Neural progenitor cell (in vitro differentiated cells): ENCODE measurements around the gene BCKDHB. TPM values are rescaled to one million over a fixed set of nuclear protein-coding genes. Genes with fewer than 3 reads are reported as not detected.

Experiments used
- DNase-seq: peaks from one replicate; pipeline ENCODE4 v3.0.0-alpha.2; 2016; ENCODE audit warnings: low spot score
- H2AFZ ChIP-seq: fragments of 200-600 bp; sonication (generic); replicated peaks from 2 replicates; pipeline ENCODE4 v1.6.1; 2016; ENCODE audit warnings: antibody characterized with exemption
- H3F3A ChIP-seq: fragments of 200-600 bp; sonication (generic); 2 replicates; pipeline ENCODE4 v1.6.1; 2016; ENCODE audit warnings: antibody characterized with exemption, low read depth
- H3K27ac ChIP-seq: fragments of 200-600 bp; sonication (generic); 2 replicates; pipeline ENCODE4 v1.5.1; 2016; ENCODE audit warnings: mild to moderate bottlenecking
- H3K27me3 ChIP-seq: fragments of 200-600 bp; sonication (generic); 2 replicates; pipeline ENCODE4 v1.6.1; 2016; ENCODE audit warnings: mild to moderate bottlenecking, moderate library complexity
- H3K36me3 ChIP-seq: fragments of 200-600 bp; sonication (generic); 2 replicates; pipeline ENCODE4 v1.5.1; 2016
- H3K4me1 ChIP-seq: fragments of 200-600 bp; sonication (generic); 2 replicates; pipeline ENCODE4 v1.6.1; 2016; ENCODE audit warnings: mixed run types
- H3K4me2 ChIP-seq: fragments of 200-600 bp; sonication (generic); 2 replicates; pipeline ENCODE4 v1.6.1; 2016
- H3K4me3 ChIP-seq: fragments of 200-600 bp; sonication (generic); 2 replicates; pipeline ENCODE4 v1.5.1; 2016
- H3K79me2 ChIP-seq: fragments of 200-600 bp; sonication (generic); 2 replicates; pipeline ENCODE4 v1.6.1; 2016; ENCODE audit warnings: low read depth
- H3K9ac ChIP-seq: fragments of 200-600 bp; sonication (generic); 2 replicates; pipeline ENCODE4 v1.6.1; 2016
- H3K9me3 ChIP-seq: fragments of 200-600 bp; sonication (generic); 2 replicates; pipeline ENCODE4 v1.5.1; 2016; ENCODE audit warnings: low read depth
- H4K20me1 ChIP-seq: fragments of 200-600 bp; sonication (generic); 2 replicates; pipeline ENCODE4 v1.6.1; 2016; ENCODE audit warnings: low read depth
- H3K27ac Mint-ChIP-seq: 3 replicates; pipeline ENCODE4 v1.8.0; 2021; ENCODE audit warnings: mixed read lengths
- H3K27me3 Mint-ChIP-seq: 2 replicates; pipeline ENCODE4 v1.8.0; 2022; ENCODE audit warnings: low read depth, mild to moderate bottlenecking, inconsistent platforms, moderate library complexity, mixed read lengths; ENCODE audit not compliant: insufficient read depth
- H3K36me3 Mint-ChIP-seq: 3 replicates; pipeline ENCODE4 v1.8.0; 2021; ENCODE audit warnings: mixed read lengths
- H3K4me1 Mint-ChIP-seq: 3 replicates; pipeline ENCODE4 v1.8.0; 2021; ENCODE audit warnings: mixed read lengths
- H3K4me3 Mint-ChIP-seq: 3 replicates; pipeline ENCODE4 v1.8.0; 2021; ENCODE audit warnings: mild to moderate bottlenecking, moderate library complexity, mixed read lengths
- H3K9me3 Mint-ChIP-seq: 3 replicates; pipeline ENCODE4 v1.8.0; 2020; ENCODE audit warnings: mixed read lengths
- CTCF ChIP-seq: fragments of 200-600 bp; sonication (generic); IDR thresholded peaks from 2 replicates; pipeline ENCODE4 v1.5.1; 2017; ENCODE audit warnings: antibody characterized with exemption, mild to moderate bottlenecking
- EZH2 ChIP-seq: fragments of 200-600 bp; sonication (generic); IDR thresholded peaks from 2 replicates; pipeline ENCODE4 v1.6.1; 2017; ENCODE audit warnings: antibody characterized with exemption, mild to moderate bottlenecking, moderate library complexity
- EZH2phosphoT487 ChIP-seq: fragments of 200-600 bp; sonication (generic); IDR thresholded peaks from 2 replicates; pipeline ENCODE4 v1.6.1; 2017; ENCODE audit warnings: antibody characterized with exemption
- total RNA-seq: library from RNA; depleted of rRNA; stranded (reverse); fragments of >200 nt; gene quantifications from 2 replicates; pipeline ENCODE4 v1.2.3, GENCODE V29; 2015; ENCODE audit warnings: low replicate concordance

Gene BCKDHB
- total RNA-seq, 1 donor from 2014 or later: 48.2 TPM

DNA sequence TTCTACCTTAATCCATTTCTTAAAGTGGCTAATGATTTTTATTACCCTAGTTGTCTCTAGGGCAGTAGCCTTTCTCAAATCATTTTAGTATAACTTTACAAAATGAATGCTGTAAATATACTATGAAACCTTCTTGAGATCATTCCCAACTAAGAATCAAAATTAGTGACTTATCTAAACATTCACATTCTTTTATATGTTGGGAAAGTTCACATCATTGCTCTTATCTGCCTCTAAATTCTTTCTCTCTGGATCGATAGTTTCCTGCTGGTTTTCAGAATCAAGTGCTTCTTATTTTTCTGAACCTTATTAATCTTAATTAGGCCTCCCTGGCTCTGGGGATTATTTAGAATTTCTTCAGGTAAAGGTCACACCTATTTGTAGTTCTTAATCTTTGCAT, 126.8 kb downstream of the BCKDHB start:
- no peak overlapping the region for H3K4me3 ChIP-seq
- H3K4me1 Mint-ChIP-seq: no peaks in the 10 kb centered on the region
- H3K9ac ChIP-seq: no peak overlapping the region
- no peaks in the 10 kb centered on the region for H3K27me3 ChIP-seq
- H3K9me3 ChIP-seq: no peaks in the 10 kb centered on the region
- H3K36me3 Mint-ChIP-seq: peaks cover 11% of the 10 kb centered on the region
- H3K4me1 ChIP-seq: no peaks in the 10 kb centered on the region
- no peaks in the 10 kb centered on the region for H3K36me3 ChIP-seq
- H3K9me3 Mint-ChIP-seq: peaks cover 6% of the 10 kb centered on the region
- H3K79me2 ChIP-seq: no peaks in the 10 kb centered on the region
- no peak for DNase-seq
- H3F3A ChIP-seq: no peaks in the 10 kb centered on the region
- H2AFZ ChIP-seq: no peak overlapping the region
- no peak overlapping the region for H3K27ac Mint-ChIP-seq
- no peaks in the 10 kb centered on the region for H4K20me1 ChIP-seq
- TF ChIP-seq CTCF: no peak
- no peak for TF ChIP-seq EZH2phosphoT487
- no peak for TF ChIP-seq EZH2
- H3K27me3 Mint-ChIP-seq: peaks cover 2% of the 10 kb centered on the region
- H3K4me2 ChIP-seq: no peak overlapping the region
- H3K4me3 Mint-ChIP-seq: no peak overlapping the region
- H3K27ac ChIP-seq: no peak overlapping the region

- Mint-ChIP-seq H3K27ac (no peak overlapping the region), H3K36me3 (peaks cover 12% of the 10 kb centered on the region), H3K9me3 (peaks cover 10% of the 10 kb centered on the region), H3K4me3 (no peak overlapping the region), H3K4me1 (no peaks in the 10 kb centered on the region), H3K27me3 (peaks cover 2% of the 10 kb centered on the region)
- Histone ChIP-seq H3K4me1 (no peaks in the 10 kb centered on the region), H3K27ac (no peak overlapping the region), H3K36me3 (no peaks in the 10 kb centered on the region), H3K4me3 (no peak overlapping the region), H3K9ac (no peak overlapping the region), H3K9me3 (no peaks in the 10 kb centered on the region), H3F3A (no peaks in the 10 kb centered on the region), H3K27me3 (no peaks in the 10 kb centered on the region), H3K4me2 (no peak overlapping the region), H4K20me1 (no peaks in the 10 kb centered on the region), H2AFZ (no peak overlapping the region), H3K79me2 (no peaks in the 10 kb centered on the region)
- no peak for TF ChIP-seq CTCF
- TF ChIP-seq EZH2: no peak
- no peak for TF ChIP-seq EZH2phosphoT487
- DNase-seq: no peak
Measured at GRCh38 chr6:80233958-80234357, 127.5 kb downstream of the BCKDHB start.

DNA sequence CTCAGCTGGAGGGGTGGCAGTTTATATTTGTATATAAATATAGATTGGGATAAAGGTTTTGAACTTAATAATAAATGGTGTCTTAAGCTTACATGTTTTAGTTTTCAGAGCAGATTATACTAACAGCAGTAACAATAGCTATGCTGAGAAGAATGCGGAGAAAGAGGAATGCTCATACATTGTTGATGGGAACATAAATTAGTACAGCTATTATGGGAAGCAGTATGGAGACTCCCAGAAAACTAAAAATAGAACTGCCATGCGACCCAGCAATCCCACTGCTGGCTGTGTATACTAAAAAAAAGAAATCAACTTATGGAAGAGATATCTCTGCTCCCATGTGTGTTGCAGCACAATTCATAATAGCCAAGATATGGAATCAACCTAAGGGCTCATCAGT, 127.9 kb downstream of the BCKDHB start:
- Mint-ChIP-seq H3K4me1 (no peaks in the 10 kb centered on the region), H3K4me3 (no peak overlapping the region), H3K27me3 (peaks cover 2% of the 10 kb centered on the region), H3K36me3 (peaks cover 10% of the 10 kb centered on the region), H3K9me3 (peaks cover 12% of the 10 kb centered on the region), H3K27ac (no peak overlapping the region)
- Histone ChIP-seq H3K4me1 (no peaks in the 10 kb centered on the region), H4K20me1 (no peaks in the 10 kb centered on the region), H3K27me3 (no peaks in the 10 kb centered on the region), H3K9ac (no peak overlapping the region), H3K4me3 (no peak overlapping the region), H3K9me3 (no peaks in the 10 kb centered on the region), H2AFZ (no peak overlapping the region), H3K79me2 (no peaks in the 10 kb centered on the region), H3K27ac (no peak overlapping the region), H3K4me2 (no peak overlapping the region), H3K36me3 (no peaks in the 10 kb centered on the region), H3F3A (no peaks in the 10 kb centered on the region)
- DNase-seq: no peak
- TF ChIP-seq EZH2phosphoT487: no peak
- TF ChIP-seq EZH2: no peak
- TF ChIP-seq CTCF: no peak

DNA sequence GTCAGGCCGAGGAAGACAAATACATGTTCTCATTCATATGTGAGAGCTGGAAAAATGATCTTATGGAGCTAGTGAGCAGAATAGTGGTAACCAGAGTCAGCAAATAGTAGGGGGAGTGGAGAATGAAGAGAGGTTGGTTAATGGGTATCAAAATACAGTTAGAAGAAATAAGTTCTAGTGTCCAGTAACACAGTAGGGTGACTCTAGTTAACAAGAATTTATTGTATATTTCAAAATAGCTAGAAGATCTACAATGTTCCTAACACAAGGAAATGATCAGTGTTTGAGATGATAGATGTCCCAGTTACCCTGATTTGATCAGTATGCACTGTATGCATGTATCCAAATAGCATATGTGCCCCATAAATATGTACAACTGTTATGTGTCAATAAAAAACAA, 128.4 kb downstream of the BCKDHB start:
- Histone ChIP-seq H3K36me3 (no peaks in the 10 kb centered on the region), H4K20me1 (no peaks in the 10 kb centered on the region), H3K79me2 (no peaks in the 10 kb centered on the region), H3F3A (no peaks in the 10 kb centered on the region), H3K9me3 (no peaks in the 10 kb centered on the region), H3K27ac (no peak overlapping the region), H3K9ac (no peak overlapping the region), H3K4me2 (no peak overlapping the region), H3K27me3 (no peaks in the 10 kb centered on the region), H2AFZ (no peak overlapping the region), H3K4me1 (no peaks in the 10 kb centered on the region), H3K4me3 (no peak overlapping the region)
- H3K4me1 Mint-ChIP-seq: no peaks in the 10 kb centered on the region
- peaks cover 11% of the 10 kb centered on the region for H3K36me3 Mint-ChIP-seq
- H3K4me3 Mint-ChIP-seq: no peak overlapping the region
- TF ChIP-seq EZH2: no peak
- TF ChIP-seq EZH2phosphoT487: no peak
- TF ChIP-seq CTCF: no peak
- H3K9me3 Mint-ChIP-seq: peaks cover 12% of the 10 kb centered on the region
- peaks cover 2% of the 10 kb centered on the region for H3K27me3 Mint-ChIP-seq
- no peak for DNase-seq
- no peak overlapping the region for H3K27ac Mint-ChIP-seq
